ENCODE data around the gene LRRC17.

DNA sequence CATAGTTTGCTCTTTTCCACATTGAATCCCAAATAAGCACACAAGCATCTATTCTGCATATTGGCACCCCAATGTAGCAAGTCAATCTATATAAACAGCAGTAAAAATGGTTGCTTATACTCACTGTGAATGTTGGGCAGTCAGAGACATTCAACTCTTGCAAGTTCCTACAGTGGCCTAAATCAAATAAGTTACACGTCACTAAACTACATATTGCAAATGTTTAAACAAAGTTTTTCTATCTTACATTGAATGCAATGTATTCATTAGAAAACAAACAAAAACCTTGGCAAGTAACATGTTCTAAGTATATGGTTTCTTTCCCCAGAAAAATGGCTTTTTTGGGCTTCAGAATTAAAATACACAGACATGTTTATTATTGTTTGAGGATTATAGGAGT, 19.0 kb downstream of the LRRC17 start:
- TF ChIP-seq, protein P1, sequence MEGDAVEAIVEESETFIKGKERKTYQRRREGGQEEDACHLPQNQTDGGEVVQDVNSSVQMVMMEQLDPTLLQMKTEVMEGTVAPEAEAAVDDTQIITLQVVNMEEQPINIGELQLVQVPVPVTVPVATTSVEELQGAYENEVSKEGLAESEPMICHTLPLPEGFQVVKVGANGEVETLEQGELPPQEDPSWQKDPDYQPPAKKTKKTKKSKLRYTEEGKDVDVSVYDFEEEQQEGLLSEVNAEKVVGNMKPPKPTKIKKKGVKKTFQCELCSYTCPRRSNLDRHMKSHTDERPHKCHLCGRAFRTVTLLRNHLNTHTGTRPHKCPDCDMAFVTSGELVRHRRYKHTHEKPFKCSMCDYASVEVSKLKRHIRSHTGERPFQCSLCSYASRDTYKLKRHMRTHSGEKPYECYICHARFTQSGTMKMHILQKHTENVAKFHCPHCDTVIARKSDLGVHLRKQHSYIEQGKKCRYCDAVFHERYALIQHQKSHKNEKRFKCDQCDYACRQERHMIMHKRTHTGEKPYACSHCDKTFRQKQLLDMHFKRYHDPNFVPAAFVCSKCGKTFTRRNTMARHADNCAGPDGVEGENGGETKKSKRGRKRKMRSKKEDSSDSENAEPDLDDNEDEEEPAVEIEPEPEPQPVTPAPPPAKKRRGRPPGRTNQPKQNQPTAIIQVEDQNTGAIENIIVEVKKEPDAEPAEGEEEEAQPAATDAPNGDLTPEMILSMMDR (conservative IDR thresholded peaks at IDR 0.05), result no peak
- TF ChIP-seq EZH2 (IDR thresholded peaks at IDR 0.05; ENCODE audit: low read depth), result no peak
